Spleen (tissue), 7 donors: ENCODE measurements around the gene NR3C2.

ENCODE experiments used
- POLR2A ChIP-seq, 3 donors: fragments of 450-650 bp; IDR thresholded peaks; one replicate each; pipeline ENCODE4 v1.5.1; 2017; ENCODE audit warnings: antibody characterized with exemption in 3 of 3, mild to moderate bottlenecking in 1 of 3
- TF ChIP-seq, protein P1 (sequence below), 11 experiments: fragments of 200-600 bp in 7 of 11; fragments of 450-650 bp in 4 of 11; sonication (generic) in 4 of 11; IDR thresholded peaks in 8 of 11; conservative IDR thresholded peaks in 3 of 11; 1 replicate in 7 of 11; 2 replicates in 4 of 11; pipeline versions ENCODE4 v1.4.0 to v1.8.0; 2016 to 2021; ENCODE audit warnings: antibody characterized with exemption in 11 of 11, inconsistent platforms in 4 of 11, mild to moderate bottlenecking in 1 of 11
- donor health status: DM: no; HTN: no; CAD: no; lungs with moderate emphysema.
- donor health status: DM: no; HTN: no; CAD: no.
- donor health status: DM: no; HTN: no; CAD: no.

DNA sequence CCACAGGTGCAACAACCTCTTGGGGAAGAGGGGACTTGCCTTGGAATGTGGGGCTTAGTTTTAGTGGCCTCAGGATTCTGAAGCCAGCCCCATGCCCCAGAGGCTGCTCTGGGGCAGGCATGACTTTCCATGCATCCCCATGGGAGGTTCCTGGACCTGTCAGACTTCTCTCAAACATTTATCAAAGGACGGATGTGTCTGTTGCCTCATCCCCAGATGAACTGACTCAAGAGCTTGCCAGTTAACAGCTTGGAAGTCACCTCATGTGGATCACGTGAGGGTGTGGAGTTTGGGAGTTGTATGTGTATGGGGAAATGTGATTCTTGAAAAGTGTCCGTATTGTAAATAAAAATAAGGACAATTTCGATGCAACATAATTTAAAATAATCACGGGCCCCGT, 368.9 kb downstream of the NR3C2 start:
- TF ChIP-seq, protein P1, sequence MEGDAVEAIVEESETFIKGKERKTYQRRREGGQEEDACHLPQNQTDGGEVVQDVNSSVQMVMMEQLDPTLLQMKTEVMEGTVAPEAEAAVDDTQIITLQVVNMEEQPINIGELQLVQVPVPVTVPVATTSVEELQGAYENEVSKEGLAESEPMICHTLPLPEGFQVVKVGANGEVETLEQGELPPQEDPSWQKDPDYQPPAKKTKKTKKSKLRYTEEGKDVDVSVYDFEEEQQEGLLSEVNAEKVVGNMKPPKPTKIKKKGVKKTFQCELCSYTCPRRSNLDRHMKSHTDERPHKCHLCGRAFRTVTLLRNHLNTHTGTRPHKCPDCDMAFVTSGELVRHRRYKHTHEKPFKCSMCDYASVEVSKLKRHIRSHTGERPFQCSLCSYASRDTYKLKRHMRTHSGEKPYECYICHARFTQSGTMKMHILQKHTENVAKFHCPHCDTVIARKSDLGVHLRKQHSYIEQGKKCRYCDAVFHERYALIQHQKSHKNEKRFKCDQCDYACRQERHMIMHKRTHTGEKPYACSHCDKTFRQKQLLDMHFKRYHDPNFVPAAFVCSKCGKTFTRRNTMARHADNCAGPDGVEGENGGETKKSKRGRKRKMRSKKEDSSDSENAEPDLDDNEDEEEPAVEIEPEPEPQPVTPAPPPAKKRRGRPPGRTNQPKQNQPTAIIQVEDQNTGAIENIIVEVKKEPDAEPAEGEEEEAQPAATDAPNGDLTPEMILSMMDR (IDR thresholded peaks at IDR 0.05 in 8 of 11, conservative IDR thresholded peaks at IDR 0.05 in 3 of 11), result no peak
- TF ChIP-seq POLR2A (IDR thresholded peaks at IDR 0.05), result no peak
